PC-3 (cell line): ENCODE results near the gene TMEM191C.

Experiments
- EZH2 ChIP-seq: fragments of 300-600 bp; sonication (generic); IDR thresholded peaks from one replicate; pipeline ENCODE4 v1.6.1; 2017; ENCODE audit warnings: antibody characterized with exemption, mild to moderate bottlenecking, low read length; ENCODE audit not compliant: unreplicated experiment
- TF ChIP-seq, protein P1 (sequence below): fragments of 300-600 bp; sonication (generic); conservative IDR thresholded peaks from 2 replicates; pipeline ENCODE4 v1.5.1; 2017; ENCODE audit warnings: antibody characterized with exemption, low read depth, mild to moderate bottlenecking, low read length

- no peak for TF ChIP-seq EZH2
- TF ChIP-seq, protein P1, sequence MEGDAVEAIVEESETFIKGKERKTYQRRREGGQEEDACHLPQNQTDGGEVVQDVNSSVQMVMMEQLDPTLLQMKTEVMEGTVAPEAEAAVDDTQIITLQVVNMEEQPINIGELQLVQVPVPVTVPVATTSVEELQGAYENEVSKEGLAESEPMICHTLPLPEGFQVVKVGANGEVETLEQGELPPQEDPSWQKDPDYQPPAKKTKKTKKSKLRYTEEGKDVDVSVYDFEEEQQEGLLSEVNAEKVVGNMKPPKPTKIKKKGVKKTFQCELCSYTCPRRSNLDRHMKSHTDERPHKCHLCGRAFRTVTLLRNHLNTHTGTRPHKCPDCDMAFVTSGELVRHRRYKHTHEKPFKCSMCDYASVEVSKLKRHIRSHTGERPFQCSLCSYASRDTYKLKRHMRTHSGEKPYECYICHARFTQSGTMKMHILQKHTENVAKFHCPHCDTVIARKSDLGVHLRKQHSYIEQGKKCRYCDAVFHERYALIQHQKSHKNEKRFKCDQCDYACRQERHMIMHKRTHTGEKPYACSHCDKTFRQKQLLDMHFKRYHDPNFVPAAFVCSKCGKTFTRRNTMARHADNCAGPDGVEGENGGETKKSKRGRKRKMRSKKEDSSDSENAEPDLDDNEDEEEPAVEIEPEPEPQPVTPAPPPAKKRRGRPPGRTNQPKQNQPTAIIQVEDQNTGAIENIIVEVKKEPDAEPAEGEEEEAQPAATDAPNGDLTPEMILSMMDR: no peak
Measured at GRCh38 chr22:21443057-21443734, 24.0 kb upstream of the TMEM191C start.
